Esophagus squamous epithelium (tissue), 4 donors: ENCODE measurements around the gene PSG3.
"Not testable (repeated sequence)": the region's sequence is repeated elsewhere in the genome, so short reads cannot be mapped to it uniquely, and the experiment has no call there.

Experiments used
- CTCF ChIP-seq, 6 experiments: fragments of 450-650 bp in 4 of 6; fragments of 200-600 bp in 2 of 6; sonication (generic) in 2 of 6; IDR thresholded peaks; one replicate each; pipeline ENCODE4 v1.5.1; 2016 to 2019; ENCODE audit warnings: antibody characterized with exemption in 6 of 6, mild to moderate bottlenecking in 4 of 6, moderate library complexity in 4 of 6
- POLR2A ChIP-seq, 4 donors: fragments of 450-650 bp; IDR thresholded peaks; one replicate each; pipeline ENCODE4 v1.6.1; 2017; ENCODE audit warnings: antibody characterized with exemption in 4 of 4, mild to moderate bottlenecking in 4 of 4, moderate library complexity in 3 of 4

GRCh38 chr19:42674549-42674948 lies 65.7 kb downstream of the PSG3 start:
- not testable (repeated sequence) for TF ChIP-seq CTCF, POLR2A (IDR thresholded peaks at IDR 0.05)
